H4 (cell line): Measurements from ENCODE around the gene HTRA3. TPM values are rescaled to one million over a fixed set of nuclear protein-coding genes. Genes with fewer than 3 reads are reported as not detected.
"Not testable (repeated sequence)": the region's sequence is repeated elsewhere in the genome, so short reads cannot be mapped to it uniquely, and the experiment has no call there.

Experiments
- DNase-seq: peaks from one replicate; pipeline ENCODE4 v3.0.0-alpha.2; 2015; ENCODE audit warnings: low spot score
- total RNA-seq: library from RNA; depleted of rRNA; stranded (reverse); fragments of >200 nt; shearing (Covaris generic); gene quantifications from 2 replicates; pipeline ENCODE4 v1.2.3, GENCODE V29; 2014

Gene HTRA3
- total RNA-seq, 1 experiment from 2014 or later = 6.7 TPM

GRCh38 chr4:8342651-8343261 is 73.2 kb downstream of the HTRA3 start:
- DNase-seq = no peak

DNA sequence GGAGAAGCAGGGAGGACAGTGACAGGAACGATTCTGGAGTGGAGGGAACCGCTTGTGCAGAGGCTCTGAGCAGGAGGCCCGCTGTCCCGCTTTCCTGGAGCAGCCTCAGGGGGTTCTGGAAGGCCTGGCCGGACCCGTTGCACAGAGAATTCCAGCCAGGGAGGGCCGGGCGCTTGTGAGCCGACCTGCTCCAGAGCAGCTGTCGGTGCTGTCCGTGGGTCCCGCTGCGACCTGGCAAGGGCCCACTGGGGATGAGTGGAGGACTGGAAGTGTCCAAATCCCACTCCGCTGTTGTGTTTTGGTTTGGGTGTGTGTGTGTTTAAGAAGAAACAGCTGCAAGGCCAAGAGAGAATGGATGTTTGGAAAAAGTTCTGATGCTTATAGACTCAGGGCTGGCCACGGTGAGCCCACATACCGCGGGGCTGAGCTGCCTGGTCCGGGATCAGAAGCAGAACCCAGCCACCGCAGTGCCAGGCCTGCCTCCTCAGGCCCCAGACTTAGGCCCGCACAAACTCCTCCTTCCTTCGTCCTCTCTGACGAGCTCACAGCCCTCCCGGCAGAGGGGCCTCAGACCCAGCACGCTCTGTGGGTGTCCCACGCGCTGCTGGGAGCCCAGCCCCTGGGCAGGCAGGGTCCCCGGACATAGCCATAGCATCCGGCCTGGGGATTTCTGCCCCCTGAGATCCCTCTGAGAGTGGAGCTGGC is 73.9 kb downstream of the HTRA3 start:
- DNase-seq = no peak

DNA sequence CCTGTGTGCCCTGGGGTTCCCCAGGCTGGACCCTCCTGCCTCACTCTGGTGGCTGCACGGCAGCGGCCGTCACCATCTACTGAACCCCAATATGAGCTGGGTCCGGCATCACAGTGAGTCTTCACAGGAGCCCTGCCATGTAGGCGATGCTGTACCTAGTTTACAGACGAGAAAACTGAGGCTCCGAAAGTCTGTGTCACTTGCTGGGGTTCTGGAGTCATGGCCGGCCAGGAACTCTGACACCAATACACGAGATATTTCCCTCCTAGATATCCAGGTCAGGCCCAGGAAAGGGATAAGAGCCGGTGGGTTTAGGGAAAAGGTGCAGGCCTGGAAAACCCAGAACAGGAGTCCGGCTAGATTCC is 74.4 kb downstream of the HTRA3 start:
- no peak for DNase-seq

DNA sequence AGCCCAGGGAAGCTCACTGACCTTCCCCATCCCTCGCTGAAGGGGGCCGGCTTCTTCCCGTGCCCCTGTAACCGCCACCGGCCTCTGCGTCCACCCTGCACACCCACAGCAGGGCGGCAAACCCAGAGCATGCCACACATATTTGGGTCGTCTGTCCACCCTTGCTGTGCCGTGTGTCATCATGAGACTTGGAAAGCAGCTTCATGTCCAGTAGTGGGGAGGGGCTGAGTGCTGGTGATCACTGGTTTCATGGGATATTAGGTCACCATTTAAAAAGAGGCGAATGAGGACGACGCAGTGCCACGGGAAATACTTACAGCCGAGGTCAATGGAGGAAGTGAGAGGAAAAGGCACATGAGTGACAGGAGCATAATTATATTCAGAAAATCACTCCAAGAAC is 74.8 kb downstream of the HTRA3 start:
- DNase-seq = no peak

DNA sequence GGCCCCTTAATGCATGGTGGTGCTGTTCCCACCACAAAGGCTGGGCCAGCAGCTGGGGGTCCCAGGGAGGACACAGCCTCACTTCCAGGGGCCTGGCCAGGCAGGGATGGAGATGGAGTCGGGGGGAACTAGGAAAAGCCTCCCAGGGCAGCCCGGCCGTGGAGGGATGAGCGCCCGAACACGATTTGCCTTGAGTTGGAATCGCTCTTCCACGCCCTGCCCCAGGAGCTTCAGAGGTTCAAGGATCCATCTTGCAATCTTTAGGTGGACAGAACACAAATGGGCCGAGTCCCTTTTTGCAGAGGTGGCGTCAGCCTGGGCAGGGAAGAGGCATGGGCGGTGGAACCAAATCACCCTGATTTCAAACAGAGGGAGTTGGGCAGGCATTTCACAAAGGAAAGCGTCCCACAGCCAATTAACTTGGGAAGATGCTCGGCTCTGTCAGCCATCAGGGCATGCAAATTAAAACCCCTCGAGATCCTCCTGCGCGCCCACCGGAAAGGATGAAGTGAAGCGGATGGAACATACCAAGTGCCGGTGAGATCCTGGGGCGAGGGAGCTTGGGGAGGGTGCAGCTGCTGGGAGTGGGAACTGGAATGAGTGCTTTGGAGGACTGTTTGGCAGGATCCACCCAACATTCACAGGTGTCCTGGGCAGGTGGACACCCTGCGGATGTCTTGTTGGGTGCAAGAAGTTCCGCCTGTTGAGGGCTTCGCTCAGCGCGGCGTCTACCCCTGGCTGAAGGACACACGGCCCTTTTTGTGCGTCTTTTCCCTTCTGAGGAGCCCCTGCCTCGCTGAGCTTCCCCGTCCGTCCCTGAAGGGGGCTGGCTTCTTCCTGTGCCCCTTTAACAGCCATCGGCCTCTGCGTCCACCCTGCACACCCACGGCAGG is 75.7 kb downstream of the HTRA3 start:
- DNase-seq = no peak

GRCh38 chr4:8345946-8346814 is 76.6 kb downstream of the HTRA3 start:
- no peak for DNase-seq

- DNase-seq = no peak
Measured at GRCh38 chr4:8346838-8347605, 77.5 kb downstream of the HTRA3 start.

DNA sequence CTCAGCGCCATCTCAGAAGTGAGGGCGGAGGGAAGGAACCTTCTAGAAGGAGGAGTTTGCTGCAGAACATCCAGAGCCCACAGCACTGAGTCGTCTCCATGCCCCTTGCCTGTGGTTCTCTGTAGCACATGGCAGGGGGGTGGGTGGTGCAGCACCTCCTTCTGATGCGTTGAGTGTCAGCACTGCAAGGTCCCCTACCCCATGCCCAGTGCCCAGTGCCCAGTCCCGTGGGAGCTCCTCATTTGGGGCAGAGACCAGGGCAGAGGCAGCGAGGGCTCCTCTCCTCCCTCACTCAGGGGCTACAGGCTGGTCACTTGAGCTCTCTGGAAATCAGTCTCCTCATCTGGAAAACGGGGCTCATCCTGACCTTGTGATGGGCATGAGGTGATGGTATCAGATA is 78.1 kb downstream of the HTRA3 start:
- no peak for DNase-seq

GRCh38 chr4:8348071-8348470 is 78.5 kb downstream of the HTRA3 start:
- DNase-seq = no peak

DNA sequence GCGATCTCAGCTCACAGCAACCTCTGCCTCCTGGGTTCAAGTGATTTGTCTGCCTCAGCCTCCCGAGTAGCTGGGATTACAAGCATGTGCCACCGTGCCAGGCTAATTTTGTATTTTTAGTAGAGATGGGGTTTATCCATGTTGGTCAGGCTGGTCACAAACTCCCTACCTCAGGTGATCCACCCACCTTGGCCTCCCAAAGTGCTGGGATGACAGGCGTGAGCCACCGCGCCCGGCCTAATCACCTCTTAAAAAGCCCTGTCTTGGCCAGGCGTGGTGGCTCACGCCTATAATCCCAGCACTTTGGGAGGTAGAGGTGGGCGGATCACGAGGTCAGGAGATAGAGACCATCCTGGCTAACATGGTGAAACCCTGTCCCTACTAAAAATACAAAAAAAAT is 79.7 kb downstream of the HTRA3 start:
- DNase-seq = not testable (repeated sequence)

DNA sequence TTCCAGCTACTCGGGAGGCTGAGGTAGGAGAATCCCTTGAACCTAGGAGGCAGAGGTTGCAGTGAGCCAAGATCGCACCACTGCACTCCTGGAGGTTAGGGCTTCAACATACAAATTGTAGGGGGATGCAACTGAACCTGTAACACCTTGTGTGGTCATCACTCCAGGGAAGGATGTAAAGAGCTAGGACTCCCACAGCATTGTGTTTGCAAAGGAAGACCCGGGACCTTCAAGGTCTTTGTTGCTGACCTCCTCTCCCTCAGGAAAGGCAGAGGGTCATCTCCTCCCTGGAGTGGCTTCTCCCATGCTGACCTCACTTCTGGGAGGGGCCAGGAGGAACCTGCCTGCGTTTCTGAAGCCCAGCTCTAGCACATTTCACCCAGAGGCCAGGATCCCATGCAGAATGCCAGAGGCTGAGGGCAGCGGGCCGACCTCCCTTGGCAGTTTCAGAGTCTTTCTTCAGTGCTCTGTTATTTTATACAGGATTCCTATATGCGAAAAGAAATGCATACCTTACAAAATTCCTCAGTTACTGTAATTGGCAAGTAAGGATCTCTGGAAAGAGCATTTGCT is 80.2 kb downstream of the HTRA3 start:
- DNase-seq = no peak

GRCh38 chr4:8350352-8350751 is 80.8 kb downstream of the HTRA3 start:
- DNase-seq = no peak

- DNase-seq = no peak
Measured at GRCh38 chr4:8350841-8351461, 81.4 kb downstream of the HTRA3 start.

- DNase-seq = no peak
Measured at GRCh38 chr4:8351931-8352367, 82.4 kb downstream of the HTRA3 start.

DNA sequence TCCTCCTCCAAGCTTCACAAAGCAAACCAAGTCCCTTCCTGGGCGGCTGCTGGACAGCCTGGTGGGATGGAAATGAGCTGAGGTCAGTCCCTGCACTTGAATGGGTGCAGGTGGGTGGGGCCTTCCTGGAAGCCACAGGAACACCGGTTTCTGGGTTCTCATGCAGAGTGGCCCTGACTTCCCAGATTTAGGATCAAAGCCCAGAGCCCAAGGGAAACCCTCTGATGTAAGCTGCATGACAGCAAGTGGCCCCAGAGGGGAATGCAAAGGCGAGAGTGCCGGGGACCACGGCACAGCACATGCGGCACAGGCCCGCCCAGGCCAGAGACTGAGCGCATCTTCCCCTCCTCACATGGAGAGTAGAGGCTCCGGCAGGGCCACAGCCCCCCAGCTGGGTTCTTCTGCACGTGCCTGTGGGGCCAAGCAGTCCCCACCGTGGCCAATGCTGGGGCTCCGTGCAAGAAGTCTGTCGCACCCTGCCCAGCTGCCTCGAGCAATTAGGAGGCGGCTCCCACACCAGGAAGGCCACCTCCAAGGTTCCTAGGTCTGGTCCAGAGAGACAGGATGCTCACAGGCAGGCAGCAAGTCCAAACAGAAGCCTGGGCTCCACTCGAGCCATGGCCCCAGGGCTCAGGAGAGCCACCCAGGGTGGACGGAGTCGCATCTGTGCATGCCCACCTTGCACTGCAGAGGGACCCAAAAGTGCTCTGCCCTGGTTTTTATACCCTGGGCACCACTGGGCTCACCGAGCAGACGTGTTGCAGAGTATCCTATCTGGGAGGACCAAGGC is 83.0 kb downstream of the HTRA3 start:
- DNase-seq = no peak

DNA sequence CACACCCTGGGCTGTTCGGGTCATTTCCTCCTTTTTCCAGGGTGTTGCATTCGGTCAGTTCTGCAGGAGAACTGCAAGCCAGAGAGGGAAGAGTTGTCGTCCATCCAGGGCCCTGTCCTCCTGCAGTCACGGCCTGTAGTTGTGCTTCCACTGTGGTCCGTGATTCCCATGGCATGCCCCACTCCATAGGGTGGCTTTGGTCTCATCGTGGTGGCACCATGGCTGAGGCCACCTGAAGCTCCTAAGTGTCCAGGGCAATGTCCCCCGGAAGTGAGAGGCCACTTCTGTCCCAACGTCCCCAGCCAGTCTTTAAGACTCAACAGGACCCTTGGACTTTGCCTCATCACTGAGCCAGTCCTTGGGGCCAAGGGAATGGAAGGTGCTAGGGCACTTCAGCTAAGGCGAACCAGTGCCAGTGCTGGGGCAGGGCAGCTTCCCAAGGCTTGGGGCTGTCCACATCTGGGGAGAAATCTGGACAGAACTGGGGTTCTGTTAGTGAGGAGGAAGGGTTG is 83.7 kb downstream of the HTRA3 start:
- no peak for DNase-seq

DNA sequence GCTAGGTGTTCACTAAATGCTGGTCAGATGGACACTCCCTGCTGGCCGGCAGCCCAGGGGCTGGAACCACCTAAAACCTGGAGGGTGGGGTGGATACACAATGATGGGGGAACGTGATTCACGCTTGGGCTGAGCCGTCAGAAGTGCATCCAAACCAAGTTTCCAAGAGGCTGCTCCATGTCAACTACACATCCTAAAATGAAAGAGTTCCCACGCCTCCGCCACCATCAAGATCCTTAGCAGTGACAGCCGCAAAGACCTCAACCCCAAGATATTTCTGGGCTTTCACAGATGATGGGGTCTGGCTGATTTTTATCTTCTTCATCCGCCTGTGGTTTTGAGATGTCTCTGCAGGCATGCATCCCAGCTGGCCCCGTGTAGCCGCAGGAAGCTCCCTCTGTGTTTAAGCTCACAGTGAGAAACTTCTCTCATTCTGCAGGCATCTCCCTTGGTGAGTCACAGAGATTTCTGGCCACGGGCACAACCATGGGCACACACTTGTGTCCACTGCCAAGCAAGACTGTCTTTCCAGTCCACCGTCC is 84.4 kb downstream of the HTRA3 start:
- no peak for DNase-seq

- DNase-seq = no peak
Measured at GRCh38 chr4:8355306-8355705, 85.8 kb downstream of the HTRA3 start.
